Omental fat pad (tissue), 4 donors: ENCODE measurements around the gene ASF1B. TPM values are rescaled to one million over a fixed set of nuclear protein-coding genes. Genes with fewer than 3 reads are reported as not detected.
"Not testable (repeated sequence)": the region's sequence is repeated elsewhere in the genome, so short reads cannot be mapped to it uniquely, and the experiment has no call there.

Source experiments
- ATAC-seq: fragments of 150-250 bp; one replicate; pipeline ENCODE4 v1.9.1; 2016; ENCODE audit warnings: mild to moderate bottlenecking, moderate library complexity; ENCODE audit not compliant: low FRiP score
- DNase-seq: peaks from one replicate; pipeline ENCODE4 v3.0.0-alpha.2; 2019; ENCODE audit warnings: low spot score
- total RNA-seq, 4 donors: library from RNA; depleted of rRNA; stranded (reverse); fragments of >200 nt; gene quantifications; one replicate each; pipeline ENCODE4 v1.1.0, GENCODE V29; 2016
- TF ChIP-seq, protein P1 (sequence below), 3 donors: fragments of 450-650 bp; IDR thresholded peaks; one replicate each; pipeline ENCODE4 v1.5.1; 2016 to 2017; ENCODE audit warnings: antibody characterized with exemption in 3 of 3, mild to moderate bottlenecking in 3 of 3, moderate library complexity in 2 of 3

The ASF1B gene
- total RNA-seq, 4 donors from 2014 or later: 0.37 to 2.5 (median 0.95) TPM; not detected in 1

DNA sequence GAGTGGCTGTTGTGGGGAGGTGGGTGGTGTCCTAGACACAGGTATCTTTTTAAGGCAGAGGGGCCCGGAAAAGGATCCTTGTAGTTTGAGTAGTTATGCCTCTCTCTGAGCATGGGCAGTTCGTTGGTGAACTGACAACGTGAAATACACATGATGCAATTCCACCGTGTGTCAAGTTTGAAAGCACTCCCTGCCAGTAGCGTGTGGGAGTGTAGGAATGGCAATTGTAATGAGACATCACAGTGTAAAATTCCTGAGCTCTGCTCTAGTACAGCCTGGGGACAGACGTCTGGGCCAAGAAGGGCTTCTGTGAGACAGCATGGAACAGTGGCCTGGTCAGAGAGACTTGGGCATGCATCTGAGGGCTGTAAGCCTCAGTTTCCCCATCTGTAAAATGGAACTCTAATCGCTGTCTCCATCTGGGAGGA lies 10.4 kb upstream of the ASF1B start:
- TF ChIP-seq, protein P1, sequence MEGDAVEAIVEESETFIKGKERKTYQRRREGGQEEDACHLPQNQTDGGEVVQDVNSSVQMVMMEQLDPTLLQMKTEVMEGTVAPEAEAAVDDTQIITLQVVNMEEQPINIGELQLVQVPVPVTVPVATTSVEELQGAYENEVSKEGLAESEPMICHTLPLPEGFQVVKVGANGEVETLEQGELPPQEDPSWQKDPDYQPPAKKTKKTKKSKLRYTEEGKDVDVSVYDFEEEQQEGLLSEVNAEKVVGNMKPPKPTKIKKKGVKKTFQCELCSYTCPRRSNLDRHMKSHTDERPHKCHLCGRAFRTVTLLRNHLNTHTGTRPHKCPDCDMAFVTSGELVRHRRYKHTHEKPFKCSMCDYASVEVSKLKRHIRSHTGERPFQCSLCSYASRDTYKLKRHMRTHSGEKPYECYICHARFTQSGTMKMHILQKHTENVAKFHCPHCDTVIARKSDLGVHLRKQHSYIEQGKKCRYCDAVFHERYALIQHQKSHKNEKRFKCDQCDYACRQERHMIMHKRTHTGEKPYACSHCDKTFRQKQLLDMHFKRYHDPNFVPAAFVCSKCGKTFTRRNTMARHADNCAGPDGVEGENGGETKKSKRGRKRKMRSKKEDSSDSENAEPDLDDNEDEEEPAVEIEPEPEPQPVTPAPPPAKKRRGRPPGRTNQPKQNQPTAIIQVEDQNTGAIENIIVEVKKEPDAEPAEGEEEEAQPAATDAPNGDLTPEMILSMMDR (IDR thresholded peaks at IDR 0.05): no peak
- ATAC-seq: peak; percentile 35
- DNase-seq: no peak

- ATAC-seq, DNase-seq: not testable (repeated sequence)
These were observed 9.8 kb upstream of the ASF1B start for GRCh38 chr19:14146169-14146568.

- no peak for DNase-seq
- TF ChIP-seq, protein P1 (IDR thresholded peaks at IDR 0.05): no peak
- ATAC-seq: no peak
These were observed 9.0 kb upstream of the ASF1B start for GRCh38 chr19:14145381-14145780.

- no peak for ATAC-seq
- TF ChIP-seq, protein P1 (IDR thresholded peaks at IDR 0.05): no peak
- no peak for DNase-seq
These were observed 6.1 kb upstream of the ASF1B start for GRCh38 chr19:14142262-14143190.

GRCh38 chr19:14141041-14141440 lies 4.7 kb upstream of the ASF1B start:
- TF ChIP-seq, protein P1 (IDR thresholded peaks at IDR 0.05): no peak
- ATAC-seq (no peak), DNase-seq (no peak)

DNA sequence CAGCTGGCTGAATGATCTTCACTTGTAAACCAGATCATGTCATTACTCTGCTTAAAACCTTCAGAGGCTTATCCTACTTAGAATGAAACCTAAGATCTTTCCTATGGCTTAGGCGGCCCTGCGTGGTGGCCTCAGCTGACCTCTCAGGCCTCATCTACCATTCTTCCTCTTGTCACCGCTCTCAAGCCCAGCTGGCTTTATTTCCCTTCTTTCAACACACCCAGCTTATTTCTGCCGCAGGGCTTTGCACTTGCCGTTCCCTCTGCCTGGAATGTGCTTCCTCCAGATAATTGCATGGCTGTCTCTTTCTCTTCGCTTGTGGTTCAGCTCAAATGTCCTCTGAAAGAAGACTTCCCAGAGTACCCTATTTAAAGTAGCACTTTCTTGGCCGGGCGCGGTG lies 3.6 kb upstream of the ASF1B start:
- no peak for ATAC-seq
- no peak for DNase-seq

GRCh38 chr19:14138576-14139265 lies 2.3 kb upstream of the ASF1B start:
- TF ChIP-seq, protein P1 (IDR thresholded peaks at IDR 0.05): no peak
- DNase-seq: no peak
- no peak for ATAC-seq

More for the DNA sequence above, 3.6 kb upstream of the ASF1B start:
- TF ChIP-seq, protein P1 (IDR thresholded peaks at IDR 0.05): no peak
